Transverse colon (tissue), 4 donors: ENCODE data around the gene ERICH4.

ENCODE experiments used
- CTCF ChIP-seq, 5 experiments: fragments of 200-600 bp in 3 of 5; fragments of 450-650 bp in 2 of 5; sonication (generic) in 3 of 5; IDR thresholded peaks; 1 replicate in 2 of 5; 2 replicates in 3 of 5; pipeline ENCODE4 v1.5.1; 2016 to 2017; ENCODE audit warnings: antibody characterized with exemption in 5 of 5, inconsistent platforms in 3 of 5, mild to moderate bottlenecking in 2 of 5, moderate library complexity in 1 of 5
- POLR2AphosphoS5 ChIP-seq, 3 donors: sonication (generic); formaldehyde crosslinking; IDR thresholded peaks; one replicate each; pipeline ENCODE4 v1.6.1; 2016; ENCODE audit warnings: antibody characterized with exemption in 3 of 3

DNA sequence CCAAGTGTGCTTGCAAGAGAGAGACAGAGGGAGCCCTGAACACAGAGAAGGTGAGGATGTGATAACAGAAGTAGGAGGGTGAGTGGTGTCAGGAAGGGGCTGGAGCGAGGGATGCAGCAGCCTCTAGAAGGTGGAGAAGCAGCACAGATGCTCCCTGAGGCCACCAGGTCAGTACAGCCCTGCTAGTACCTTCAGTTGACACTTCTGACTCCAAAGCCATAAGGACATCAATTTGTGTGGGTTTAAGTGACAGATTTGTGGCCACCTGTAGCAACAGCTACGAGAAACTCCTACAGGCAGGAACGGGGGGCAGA, 6.9 kb downstream of the ERICH4 start:
- TF ChIP-seq CTCF (IDR thresholded peaks at IDR 0.05) (no peak), POLR2AphosphoS5 (IDR thresholded peaks at IDR 0.05) (no peak)
